ENCODE measurements around the gene ZNF628.

ZNF628 gene

DNA sequence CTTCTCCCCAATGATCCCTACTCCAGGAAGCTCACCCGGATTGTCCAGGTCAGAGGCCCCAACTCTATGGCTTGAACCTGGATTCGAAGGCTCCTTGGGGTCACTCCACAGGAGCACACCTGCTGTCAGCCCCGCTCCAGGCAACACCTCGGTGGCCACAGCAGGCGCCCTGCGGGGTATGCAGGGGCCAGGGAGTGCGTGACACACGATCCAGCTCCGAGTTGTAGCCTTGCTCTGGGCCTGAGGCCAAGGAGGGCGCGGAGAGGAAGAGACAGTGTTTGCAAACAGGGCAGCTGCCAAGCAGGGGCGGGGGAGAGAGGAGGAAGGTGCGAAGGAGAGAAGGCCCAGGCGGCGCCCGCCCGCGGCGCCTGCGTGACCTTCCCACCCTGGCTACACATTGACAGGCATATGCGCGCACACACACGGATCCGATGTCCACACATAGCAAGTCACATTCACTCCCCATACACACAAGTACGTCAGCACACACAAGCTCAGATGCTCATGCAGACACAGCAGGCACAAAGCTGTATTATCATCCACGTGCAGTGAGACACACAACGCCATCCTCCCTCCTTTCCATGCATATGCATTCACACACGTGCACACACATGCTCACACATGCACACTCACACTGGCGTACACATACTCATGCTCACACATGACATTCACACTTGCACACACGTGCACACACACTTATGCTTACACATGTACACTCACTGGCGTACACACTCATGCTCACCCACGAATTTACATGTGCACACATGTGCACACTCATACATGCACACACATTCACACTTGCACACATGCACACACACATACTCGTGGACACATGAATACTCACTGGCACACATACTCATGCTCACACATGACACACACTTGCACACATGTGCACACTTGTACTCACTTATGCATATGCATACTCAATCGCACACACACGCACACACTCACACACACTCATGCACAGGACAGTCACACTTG is 50.1 kb downstream of the ZNF628 start:
- in situ Hi-C loops (cut with MboI; ENCODE audit: low pct_unique_long_range_greater_than_20kb, low sequenced_read_pairs, unreplicated experiment) = no loop called here
- no peak for TF ChIP-seq CTCF (IDR thresholded peaks at IDR 0.05; ENCODE audit: extremely low read depth, insufficient read depth, missing control alignments)
- DNase-seq (ENCODE audit: low spot score) = no peak

DNA sequence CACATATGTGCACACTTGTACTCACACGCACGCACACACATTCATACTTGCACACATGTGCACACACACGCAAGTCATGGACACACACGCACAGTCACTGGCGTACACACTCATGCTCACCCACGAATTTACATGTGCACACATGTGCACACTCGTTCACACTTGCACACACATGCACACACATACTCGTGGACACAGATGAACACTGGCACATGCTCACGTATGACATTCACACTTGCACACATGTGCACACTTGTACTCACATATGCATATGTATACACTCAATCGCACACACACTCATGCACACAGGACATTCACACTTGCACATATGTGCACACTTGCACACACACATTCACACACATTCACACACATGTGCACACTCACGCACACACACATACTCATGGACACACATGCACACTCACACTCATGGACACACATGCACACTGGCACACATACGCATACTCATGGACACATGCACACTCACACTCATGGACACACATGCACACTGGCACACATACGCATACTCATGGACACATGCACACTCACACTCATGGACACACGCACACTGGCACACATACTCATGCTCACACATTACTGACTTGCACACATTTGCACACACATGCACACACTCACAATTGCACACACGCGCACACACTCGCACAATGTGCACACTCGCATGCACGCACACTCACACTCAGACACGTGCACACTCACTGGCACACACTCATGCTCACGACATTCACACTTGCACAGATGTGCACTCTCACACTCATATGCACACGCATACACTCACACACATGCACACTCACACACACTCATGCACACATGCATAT is 51.0 kb downstream of the ZNF628 start:
- no peak for DNase-seq (ENCODE audit: low spot score)
- TF ChIP-seq CTCF (IDR thresholded peaks at IDR 0.05; ENCODE audit: extremely low read depth, insufficient read depth, missing control alignments) = no peak
- in situ Hi-C loops (cut with MboI; ENCODE audit: low pct_unique_long_range_greater_than_20kb, low sequenced_read_pairs, unreplicated experiment) = no loop called here

DNA sequence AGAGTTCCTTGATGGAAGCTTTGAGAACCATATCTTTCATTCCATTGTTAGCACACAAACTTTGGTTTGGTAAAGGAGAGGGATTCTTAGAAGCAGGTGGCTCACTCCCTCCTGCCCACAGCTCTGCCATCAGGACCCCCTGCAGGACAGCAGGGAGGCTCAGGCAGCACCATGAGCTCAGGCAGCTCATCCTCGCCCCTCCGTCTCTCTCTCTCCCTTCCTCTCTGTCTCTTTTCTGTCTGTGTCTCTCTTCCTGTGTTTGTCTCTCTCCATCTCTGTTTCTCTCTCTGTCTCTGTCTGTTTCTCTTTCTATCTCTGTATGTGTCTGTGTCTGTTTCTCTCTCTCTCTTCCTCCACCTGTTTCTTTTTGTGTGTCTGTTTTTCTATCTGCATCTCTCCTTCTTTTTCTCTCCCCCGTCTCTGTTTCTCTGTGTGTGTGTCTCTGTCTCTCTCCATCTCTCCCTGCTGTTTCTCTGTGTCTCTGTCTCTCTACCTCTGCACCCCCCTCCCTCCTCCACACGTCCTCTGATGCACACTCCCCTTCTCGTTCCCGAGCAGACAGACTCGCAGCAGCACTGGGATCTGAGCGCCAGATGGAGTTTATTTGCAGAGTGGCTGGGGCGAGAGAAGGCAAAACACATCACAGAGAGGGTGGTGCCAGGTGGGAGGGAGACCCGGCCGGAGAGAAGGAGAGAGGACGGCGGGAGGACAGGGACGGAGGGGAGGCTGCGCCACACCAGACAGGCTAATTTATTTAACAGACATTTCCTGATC is 51.8 kb downstream of the ZNF628 start:
- DNase-seq (ENCODE audit: low spot score) = no peak
- TF ChIP-seq CTCF (IDR thresholded peaks at IDR 0.05; ENCODE audit: extremely low read depth, insufficient read depth, missing control alignments) = no peak
- in situ Hi-C loops (cut with MboI; ENCODE audit: low pct_unique_long_range_greater_than_20kb, low sequenced_read_pairs, unreplicated experiment) = no loop called here

DNA sequence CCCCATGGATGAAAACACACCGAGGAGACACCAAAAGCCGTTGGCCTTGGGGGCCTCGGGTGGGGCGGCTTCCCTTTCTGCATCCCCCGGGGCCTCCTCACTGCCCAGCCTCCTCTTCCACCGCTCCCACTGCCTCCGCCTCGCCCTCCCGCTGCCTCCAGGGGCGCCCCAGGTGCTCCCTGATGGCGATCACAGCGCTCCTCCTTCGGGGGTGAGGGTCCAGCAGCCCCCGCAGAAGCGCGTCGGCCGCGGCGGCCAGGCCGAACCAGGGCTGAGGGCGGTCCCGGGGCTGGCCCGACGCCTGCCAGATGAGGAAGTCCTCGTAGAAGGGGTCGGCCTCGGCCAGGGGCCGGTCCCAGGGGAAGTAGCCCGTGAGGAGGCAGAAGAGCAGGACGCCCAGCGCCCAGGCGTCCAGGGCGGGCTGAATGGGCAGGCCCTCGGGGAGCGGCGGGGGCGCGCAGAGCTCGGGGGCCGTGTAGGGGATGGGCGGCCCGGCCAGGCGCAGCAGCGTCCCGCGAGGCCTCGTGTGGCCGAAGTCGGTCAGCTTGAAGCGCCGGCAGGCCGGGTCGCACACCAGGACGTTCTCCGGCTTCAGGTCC is 53.3 kb downstream of the ZNF628 start:
- DNase-seq (ENCODE audit: low spot score) = no peak

DNA sequence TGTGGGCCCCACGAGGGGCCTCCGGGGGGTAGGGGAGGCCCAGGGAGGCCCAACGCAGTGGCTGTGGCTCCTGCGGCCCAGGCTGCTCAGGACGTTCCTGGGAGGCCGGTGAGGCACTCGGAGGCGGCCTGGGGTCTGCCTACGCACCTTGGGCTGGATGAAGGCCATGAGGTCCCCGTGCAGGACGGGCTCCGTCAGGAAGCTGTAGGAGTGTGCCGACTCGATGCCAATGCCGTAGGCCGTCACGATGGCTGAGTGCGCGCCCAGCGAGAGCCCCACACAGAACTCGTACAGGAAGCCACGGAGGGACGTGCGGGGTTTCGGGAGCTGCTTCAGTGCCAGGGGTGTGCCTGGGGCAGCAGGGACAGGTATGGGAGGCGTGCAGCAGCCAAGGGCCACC is 54.6 kb downstream of the ZNF628 start:
- TF ChIP-seq CTCF (IDR thresholded peaks at IDR 0.05; ENCODE audit: extremely low read depth, insufficient read depth, missing control alignments) = no peak
- DNase-seq (ENCODE audit: low spot score) = no peak
- in situ Hi-C loops (cut with MboI; ENCODE audit: low pct_unique_long_range_greater_than_20kb, low sequenced_read_pairs, unreplicated experiment) = no loop called here

More for the DNA sequence above, 53.3 kb downstream of the ZNF628 start:
- in situ Hi-C loops (cut with MboI; ENCODE audit: low pct_unique_long_range_greater_than_20kb, low sequenced_read_pairs, unreplicated experiment) = no loop called here
- TF ChIP-seq CTCF (IDR thresholded peaks at IDR 0.05; ENCODE audit: extremely low read depth, insufficient read depth, missing control alignments) = no peak
